HepG2 (cell line): ENCODE measurements around the gene QDPR. TPM values are rescaled to one million over a fixed set of nuclear protein-coding genes. Genes with fewer than 3 reads are reported as not detected.

Experiments used
- AKAP8 ChIP-seq: sonication (generic); formaldehyde crosslinking; IDR thresholded peaks from 2 replicates; pipeline ENCODE4 v1.5.1; 2020; ENCODE audit warnings: mild to moderate bottlenecking, missing genetic modification reagents
- ARID5B ChIP-seq: IDR thresholded peaks from 2 replicates; pipeline ENCODE4 v1.4.0; 2020; ENCODE audit warnings: mild to moderate bottlenecking, missing genetic modification reagents
- BCLAF1 ChIP-seq: fragments of 450-650 bp; IDR thresholded peaks from 2 replicates; pipeline ENCODE4 v1.6.1; 2017; ENCODE audit warnings: mild to moderate bottlenecking
- BORCS8-MEF2B ChIP-seq: sonication (generic); formaldehyde crosslinking; IDR thresholded peaks from 2 replicates; pipeline ENCODE4 v1.8.0; 2022; ENCODE audit warnings: mild to moderate bottlenecking, missing genetic modification reagents
- CSRNP1 ChIP-seq: sonication (generic); formaldehyde crosslinking; IDR thresholded peaks from 2 replicates; pipeline ENCODE4 v1.8.1; 2023; ENCODE audit warnings: mild to moderate bottlenecking, missing genetic modification reagents
- CTCF ChIP-seq: sonication (generic); formaldehyde crosslinking; IDR thresholded peaks from 2 replicates; pipeline ENCODE4 v1.5.0; 2020; ENCODE audit warnings: mild to moderate bottlenecking, missing genetic modification reagents, moderate library complexity
- MTERF4 ChIP-seq: sonication (generic); formaldehyde crosslinking; IDR thresholded peaks from 2 replicates; pipeline ENCODE4 v1.8.0; 2023; ENCODE audit warnings: mild to moderate bottlenecking, missing genetic modification reagents
- SNAPC4 ChIP-seq: sonication (generic); formaldehyde crosslinking; IDR thresholded peaks from 2 replicates; pipeline ENCODE4 v1.4.0; 2020; ENCODE audit warnings: mild to moderate bottlenecking, missing genetic modification reagents
- ZNF558 ChIP-seq: sonication (generic); formaldehyde crosslinking; IDR thresholded peaks from 2 replicates; pipeline ENCODE4 v1.9.0; 2022; ENCODE audit warnings: mild to moderate bottlenecking, missing genetic modification reagents, borderline replicate concordance
- ZSCAN25 ChIP-seq: sonication (generic); formaldehyde crosslinking; IDR thresholded peaks from 2 replicates; pipeline ENCODE4 v1.8.0; 2022; ENCODE audit warnings: mild to moderate bottlenecking, missing genetic modification reagents
- polyA plus RNA-seq, 8 experiments: library from polyadenylated mRNA; depleted of rRNA in 3 of 8; stranded (reverse) in 7 of 8; unstranded in 1 of 8; fragments of >200 nt; fragmentation: Illumina TruSeq in 4 of 8; extraction: Trizol in 4 of 8; gene quantifications; 2 replicates each; pipeline versions ENCODE4 v1.2.1 to v1.2.3, GENCODE V29; 2011 to 2016; ENCODE audit warnings: low read depth in 4 of 8, missing spikeins in 1 of 8, mixed read lengths in 1 of 8; ENCODE audit not compliant: insufficient read depth in 1 of 8
- total RNA-seq, 5 experiments: library from RNA; depleted of rRNA; stranded (reverse); fragments of >200 nt; fragmentation: Illumina TruSeq; extraction: Trizol; gene quantifications; 2 replicates each; pipeline ENCODE4 v1.2.3, GENCODE V29; 2016; ENCODE audit warnings: low read depth in 1 of 5

Gene QDPR
- total and polyA plus RNA-seq, 2 of the 13 experiments (the other 11 are each of a cell fraction or from before 2014, with no cell fraction given) = 9.9 to 95.5 TPM

- no peak for TF ChIP-seq BCLAF1
- no peak for TF ChIP-seq ZNF558
- peak; percentile 99 for TF ChIP-seq ARID5B
- TF ChIP-seq CSRNP1 (CRISPR knock-in tag) = peak; percentile 67
- TF ChIP-seq ZSCAN25 = no peak
- peak; percentile 58; the same call in 1 of the 2 replicates for TF ChIP-seq SNAPC4 (CRISPR knock-in tag)
- peak; percentile 23; the same call in 1 of the 2 replicates for TF ChIP-seq AKAP8 (CRISPR knock-in tag)
- TF ChIP-seq MTERF4 = no peak
- TF ChIP-seq CTCF (CRISPR knock-in tag) = no peak
- no peak for TF ChIP-seq BORCS8-MEF2B (CRISPR knock-in tag)
Observed at GRCh38 chr4:17558941-17559708, 47.2 kb upstream of the QDPR start (continued).
